Suprapubic skin (tissue), 4 donors: Measurements from ENCODE around the gene NEDD9. TPM values are rescaled to one million over a fixed set of nuclear protein-coding genes. Genes with fewer than 3 reads are reported as not detected.

ENCODE experiments used
- DNase-seq, 2 donors: peaks; one replicate each; pipeline ENCODE4 v3.0.0-alpha.2; 2019; ENCODE audit warnings: low spot score in 2 of 2
- H3K27ac ChIP-seq: fragments of 200-600 bp; sonication (generic); one replicate; pipeline ENCODE4 v1.5.1; 2019
- H3K27me3 ChIP-seq: fragments of 200-600 bp; sonication (generic); one replicate; pipeline ENCODE4 v1.5.1; 2019
- H3K36me3 ChIP-seq: fragments of 200-600 bp; sonication (generic); one replicate; pipeline ENCODE4 v1.5.1; 2019
- H3K4me1 ChIP-seq: fragments of 200-600 bp; sonication (generic); one replicate; pipeline ENCODE4 v1.5.1; 2019
- H3K4me3 ChIP-seq: fragments of 200-600 bp; sonication (generic); one replicate; pipeline ENCODE4 v1.5.1; 2019; ENCODE audit warnings: mild to moderate bottlenecking
- H3K9me3 ChIP-seq: fragments of 200-600 bp; sonication (generic); one replicate; pipeline ENCODE4 v1.5.1; 2019
- CTCF ChIP-seq, 2 donors: fragments of 200-600 bp in 1 of 2; fragments of 450-650 bp in 1 of 2; sonication (generic) in 1 of 2; IDR thresholded peaks; one replicate each; pipeline ENCODE4 v1.5.1; 2016 to 2019; ENCODE audit warnings: antibody characterized with exemption in 2 of 2, mild to moderate bottlenecking in 1 of 2, moderate library complexity in 1 of 2
- EP300 ChIP-seq: sonication (generic); formaldehyde crosslinking; IDR thresholded peaks from one replicate; pipeline ENCODE4 v1.6.1; 2017; ENCODE audit warnings: antibody characterized with exemption
- POLR2A ChIP-seq, 2 donors: fragments of 450-650 bp; IDR thresholded peaks; one replicate each; pipeline ENCODE4 v1.6.1; 2017; ENCODE audit warnings: antibody characterized with exemption in 2 of 2, mild to moderate bottlenecking in 2 of 2, moderate library complexity in 2 of 2
- POLR2AphosphoS5 ChIP-seq, 3 donors: sonication (generic); formaldehyde crosslinking; IDR thresholded peaks; one replicate each; pipeline ENCODE4 v1.6.1; 2017; ENCODE audit warnings: antibody characterized with exemption in 3 of 3
- WGBS: methylation state at CpG from one replicate; pipeline ENCODE4 v1.1.5; 2018; 5-methylcytosine and 5-hydroxymethylcytosine counted together
- total RNA-seq, 4 donors: library from RNA; depleted of rRNA; stranded (reverse); fragments of >200 nt; gene quantifications; one replicate each; pipeline ENCODE4 v1.1.0, GENCODE V29; 2016

The NEDD9 gene
- total RNA-seq, 4 donors from 2014 or later = 18.3 to 29.8 (median 22.4) TPM

- Histone ChIP-seq H3K27ac (peak overlapping the region; percentile 35), H3K36me3 (peaks cover 32% of the 10 kb centered on the region), H3K4me3 (no peak overlapping the region), H3K4me1 (peaks cover 7% of the 10 kb centered on the region), H3K9me3 (no peaks in the 10 kb centered on the region), H3K27me3 (no peaks in the 10 kb centered on the region)
- no peak for TF ChIP-seq CTCF (IDR thresholded peaks at IDR 0.05)
- no peak for TF ChIP-seq POLR2A (IDR thresholded peaks at IDR 0.05)
- no peak for TF ChIP-seq EP300
- no peak for TF ChIP-seq POLR2AphosphoS5 (IDR thresholded peaks at IDR 0.05)
- DNase-seq = no peak
- WGBS = 68% methylated on average over 12 of the region's 12 CpGs
Measured at GRCh38 chr6:11194356-11195218, 37.9 kb downstream of the NEDD9 start.

- no peaks in the 10 kb centered on the region for H3K9me3 ChIP-seq
- TF ChIP-seq EP300 (no peak), POLR2A (IDR thresholded peaks at IDR 0.05) (no peak), POLR2AphosphoS5 (IDR thresholded peaks at IDR 0.05) (no peak), CTCF (IDR thresholded peaks at IDR 0.05) (no peak)
- WGBS = 95% methylated on average over 6 of the region's 6 CpGs
- H3K27ac ChIP-seq = no peak overlapping the region
- DNase-seq = no peak
- peaks cover 38% of the 10 kb centered on the region for H3K36me3 ChIP-seq
- H3K4me1 ChIP-seq = peaks cover 7% of the 10 kb centered on the region
- no peaks in the 10 kb centered on the region for H3K27me3 ChIP-seq
- no peak overlapping the region for H3K4me3 ChIP-seq
Measured at GRCh38 chr6:11193434-11193833, 39.0 kb downstream of the NEDD9 start.

- Histone ChIP-seq H3K9me3 (no peaks in the 10 kb centered on the region), H3K27ac (no peak overlapping the region), H3K4me3 (no peak overlapping the region), H3K27me3 (no peaks in the 10 kb centered on the region), H3K4me1 (peaks cover 4% of the 10 kb centered on the region), H3K36me3 (peaks cover 50% of the 10 kb centered on the region)
- WGBS = 72% methylated on average over 5 of the region's 5 CpGs
- no peak for DNase-seq
- TF ChIP-seq POLR2A (IDR thresholded peaks at IDR 0.05) (no peak), EP300 (no peak), POLR2AphosphoS5 (IDR thresholded peaks at IDR 0.05) (no peak), CTCF (IDR thresholded peaks at IDR 0.05) (no peak)
Measured at GRCh38 chr6:11192167-11192566, 40.3 kb downstream of the NEDD9 start.

GRCh38 chr6:11190625-11191245, 41.7 kb downstream of the NEDD9 start:
- no peak for TF ChIP-seq POLR2AphosphoS5 (IDR thresholded peaks at IDR 0.05)
- TF ChIP-seq POLR2A (IDR thresholded peaks at IDR 0.05) = no peak
- TF ChIP-seq EP300 = no peak
- TF ChIP-seq CTCF (IDR thresholded peaks at IDR 0.05) = no peak
- Histone ChIP-seq H3K4me3 (no peak overlapping the region), H3K27ac (no peak overlapping the region), H3K36me3 (peaks cover 60% of the 10 kb centered on the region), H3K4me1 (peaks cover 4% of the 10 kb centered on the region), H3K27me3 (no peaks in the 10 kb centered on the region), H3K9me3 (no peaks in the 10 kb centered on the region)
- WGBS = 94% methylated on average over 20 of the region's 20 CpGs
- no peak for DNase-seq
